ENCODE measurements around the gene PHOSPHO1.
"Not testable (repeated sequence)": the region's sequence is repeated elsewhere in the genome, so short reads cannot be mapped to it uniquely, and the experiment has no call there.

Gene PHOSPHO1, protein sequence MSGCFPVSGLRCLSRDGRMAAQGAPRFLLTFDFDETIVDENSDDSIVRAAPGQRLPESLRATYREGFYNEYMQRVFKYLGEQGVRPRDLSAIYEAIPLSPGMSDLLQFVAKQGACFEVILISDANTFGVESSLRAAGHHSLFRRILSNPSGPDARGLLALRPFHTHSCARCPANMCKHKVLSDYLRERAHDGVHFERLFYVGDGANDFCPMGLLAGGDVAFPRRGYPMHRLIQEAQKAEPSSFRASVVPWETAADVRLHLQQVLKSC

DNA sequence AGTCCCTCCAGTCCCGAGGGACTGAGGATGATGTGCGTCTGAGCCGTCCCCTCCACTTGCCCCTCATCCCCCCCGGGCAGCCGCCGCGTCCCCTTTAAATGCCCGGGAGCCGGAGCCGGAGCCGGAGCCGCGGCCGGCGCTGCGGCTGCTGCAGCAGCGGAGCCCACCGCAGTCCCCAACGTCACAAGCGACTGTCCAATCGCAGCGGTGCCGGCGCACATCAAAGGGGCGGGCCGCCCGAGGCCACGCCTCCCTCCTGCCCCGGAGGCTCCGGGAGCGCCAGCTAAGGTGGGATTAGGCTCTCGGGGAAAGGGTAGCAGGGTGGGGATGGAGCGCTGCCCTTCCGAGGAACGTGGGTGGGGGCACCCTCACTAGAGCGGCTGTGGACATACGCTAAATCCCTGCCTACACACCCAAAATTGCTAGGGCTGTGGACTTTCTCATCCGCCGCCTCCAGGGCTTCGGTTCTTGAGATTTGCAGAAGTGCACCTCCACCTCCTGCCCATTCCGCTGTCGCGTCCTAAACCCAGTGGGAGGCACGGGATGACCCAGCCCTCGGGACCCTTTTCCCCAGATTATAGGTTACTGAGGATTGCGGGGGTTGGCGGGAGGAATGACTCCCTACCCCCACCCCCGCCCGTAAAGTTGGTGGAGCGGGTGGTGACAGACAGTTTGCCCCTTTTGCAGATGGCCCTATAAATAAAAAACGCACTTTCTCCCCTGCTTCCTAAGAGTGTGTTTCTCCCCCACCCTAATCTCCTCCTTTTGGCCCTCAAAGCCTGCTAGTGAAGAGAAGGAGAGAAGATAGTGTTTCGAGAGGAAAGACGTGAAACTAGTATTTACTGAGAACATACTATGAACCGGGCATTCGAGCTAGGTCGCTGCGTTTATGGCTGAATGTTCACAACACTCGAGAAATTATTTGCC lies at the start of gene PHOSPHO1:
TSS of gene PHOSPHO1 (minus strand) at position 152 of the 927 bp plus-strand sequence. CDS start 4,096 bp downstream, outside the sequence.
- peak; percentile 50 for DNase-seq

GRCh38 chr17:49280061-49280460 lies 49.5 kb upstream of the PHOSPHO1 start:
- DNase-seq, result no peak

- not testable (repeated sequence) for DNase-seq
Measured at GRCh38 chr17:49279263-49280015, 48.9 kb upstream of the PHOSPHO1 start.

GRCh38 chr17:49278076-49278475 lies 47.5 kb upstream of the PHOSPHO1 start:
- no peak for DNase-seq

GRCh38 chr17:49277638-49278037 lies 47.1 kb upstream of the PHOSPHO1 start:
- no peak for DNase-seq

DNA sequence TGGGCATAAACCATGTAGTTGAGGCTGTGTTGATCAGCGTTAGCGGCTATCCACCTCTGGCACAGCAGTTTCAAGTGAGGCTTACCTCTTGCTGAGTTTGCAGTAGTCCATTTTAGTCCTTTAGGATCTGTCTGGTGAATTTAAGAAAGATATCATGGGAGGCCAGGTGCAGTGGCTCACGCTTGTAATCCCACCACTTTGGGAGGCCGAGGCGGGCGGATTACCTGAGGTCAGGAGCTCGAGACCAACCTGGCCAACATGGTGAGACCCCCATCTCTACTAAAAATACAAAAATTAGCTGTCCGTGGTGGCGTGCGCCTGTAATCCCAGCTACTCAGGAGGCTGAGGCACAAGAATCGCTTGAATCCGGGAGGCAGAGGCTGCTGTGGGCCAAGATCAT lies 45.4 kb upstream of the PHOSPHO1 start:
- not testable (repeated sequence) for DNase-seq

GRCh38 chr17:49269356-49269755 lies 38.8 kb upstream of the PHOSPHO1 start:
- DNase-seq, result no peak

GRCh38 chr17:49267912-49268311 lies 37.3 kb upstream of the PHOSPHO1 start:
- no peak for DNase-seq

DNA sequence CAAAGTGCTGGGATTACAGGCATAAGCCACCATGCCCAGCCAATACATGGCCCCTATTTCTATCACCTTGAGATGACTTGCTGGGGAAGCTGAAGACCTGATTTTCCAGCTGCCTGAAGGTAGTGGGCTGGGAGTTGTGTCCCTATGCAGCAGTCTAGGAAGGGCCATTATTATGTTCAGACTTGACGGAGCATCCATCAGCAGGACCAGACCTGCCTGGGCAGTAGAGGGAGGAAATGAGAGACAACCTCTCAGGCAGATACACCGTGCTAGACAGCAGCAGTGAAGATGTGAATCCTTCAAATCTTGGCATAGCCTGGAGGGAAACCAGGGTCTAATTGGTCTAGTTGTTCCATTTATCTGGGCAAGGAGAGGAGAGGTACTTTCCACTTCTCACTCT lies 35.6 kb upstream of the PHOSPHO1 start:
- no peak for DNase-seq

DNA sequence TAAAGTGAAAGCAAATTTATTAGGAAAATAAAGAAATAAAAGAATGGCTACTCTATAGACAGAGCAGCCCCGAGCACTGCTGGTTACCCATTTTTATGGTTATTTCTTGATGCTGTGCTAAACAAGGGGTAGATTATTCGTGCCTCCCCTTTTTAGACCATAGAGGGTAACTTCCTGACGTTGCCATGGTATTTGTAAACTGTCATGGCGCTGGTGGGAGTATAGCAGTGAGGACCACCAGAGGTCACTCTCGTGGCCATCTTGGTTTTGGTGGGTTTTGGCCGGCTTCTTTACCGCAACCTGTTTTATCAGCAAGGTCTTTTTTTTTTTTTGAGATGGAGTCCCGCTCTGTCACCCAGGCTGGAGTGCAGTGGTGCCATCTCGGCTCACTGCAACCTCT lies 31.0 kb upstream of the PHOSPHO1 start:
- DNase-seq, result not testable (repeated sequence)

DNA sequence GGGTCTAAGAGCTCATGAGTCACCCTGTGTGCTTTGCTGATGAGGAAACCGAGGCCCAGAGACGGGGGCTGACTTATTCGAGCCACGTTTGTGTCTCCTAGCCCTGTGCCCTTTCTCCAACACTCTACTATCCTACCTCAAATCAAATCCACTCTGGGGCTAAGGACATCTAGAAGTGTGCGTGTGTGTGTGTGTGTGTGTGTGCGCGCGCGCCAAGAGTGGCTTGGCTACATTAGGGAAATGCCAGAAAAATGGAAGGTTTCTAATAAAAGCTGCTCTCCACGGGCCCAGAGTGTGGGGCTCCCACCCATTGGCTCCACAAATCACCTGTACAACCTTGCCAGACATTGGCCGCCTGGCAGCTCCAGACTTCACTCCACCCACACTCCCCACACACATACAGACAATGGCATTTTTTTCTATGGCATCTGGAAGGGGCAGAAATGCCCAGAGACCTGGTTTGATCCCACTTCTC lies 30.3 kb upstream of the PHOSPHO1 start:
- DNase-seq, result no peak

- DNase-seq, result peak; percentile 9
Measured at GRCh38 chr17:49260011-49260816, 29.6 kb upstream of the PHOSPHO1 start.

GRCh38 chr17:49259663-49260010 lies 29.1 kb upstream of the PHOSPHO1 start:
- DNase-seq, result no peak

GRCh38 chr17:49258394-49258793 lies 27.8 kb upstream of the PHOSPHO1 start:
- no peak for DNase-seq

- no peak for DNase-seq
Measured at GRCh38 chr17:49255125-49255524, 24.5 kb upstream of the PHOSPHO1 start.

- DNase-seq, result no peak
Measured at GRCh38 chr17:49254066-49254465, 23.5 kb upstream of the PHOSPHO1 start.

DNA sequence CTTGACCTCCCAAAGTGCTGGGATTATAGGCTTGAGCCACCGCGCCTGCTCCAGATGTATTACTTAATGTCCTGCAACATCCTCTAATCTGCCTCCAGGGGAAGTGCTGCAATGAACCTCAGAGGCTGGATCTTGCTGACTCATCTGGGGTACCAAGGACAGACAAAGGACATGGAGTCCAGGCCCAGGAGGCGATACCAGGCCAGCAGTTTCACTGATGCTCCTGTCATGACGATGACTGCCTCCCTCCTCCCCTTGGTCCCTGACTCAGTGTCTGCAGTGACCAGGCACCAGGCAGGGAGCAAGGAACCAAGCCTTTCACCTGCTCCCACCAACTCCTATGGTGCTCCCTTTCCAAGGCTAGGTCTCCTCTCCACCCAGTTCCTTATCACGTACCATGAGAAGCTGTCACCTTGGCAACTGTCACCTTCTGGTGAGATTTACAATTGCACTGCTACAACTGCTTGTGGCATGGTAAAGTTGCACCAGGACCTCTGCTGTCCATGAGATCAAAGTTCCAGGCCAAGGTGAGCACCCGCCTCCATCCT lies 21.6 kb upstream of the PHOSPHO1 start:
- no peak for DNase-seq

- DNase-seq, result no peak
Measured at GRCh38 chr17:49249890-49250522, 19.4 kb upstream of the PHOSPHO1 start.

DNA sequence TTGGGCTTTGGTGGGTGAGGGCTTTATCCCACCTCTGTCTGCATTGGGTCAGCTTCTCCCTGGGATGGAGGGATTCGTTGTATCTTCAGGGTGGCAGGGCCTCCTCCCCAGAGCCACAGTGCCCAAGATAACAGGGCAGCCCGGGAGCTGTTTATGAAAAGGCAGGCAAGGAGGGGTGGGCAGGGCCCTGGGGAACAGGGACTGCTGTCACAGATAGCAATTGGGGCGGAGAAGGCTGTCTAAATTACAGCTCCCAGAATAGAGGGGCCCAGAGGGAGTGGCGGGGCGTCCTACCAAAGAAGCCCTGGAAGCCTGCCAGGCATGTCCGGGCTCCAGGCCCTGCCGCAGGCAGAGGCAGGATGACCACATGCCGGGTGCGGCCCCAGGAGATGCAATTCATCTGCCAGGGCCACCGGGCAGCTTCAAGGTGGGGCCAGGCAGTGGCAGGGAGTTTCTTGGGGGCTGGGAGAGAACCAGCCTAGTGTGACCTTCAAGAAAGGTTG lies 18.8 kb upstream of the PHOSPHO1 start:
- DNase-seq, result no peak

GRCh38 chr17:49247944-49248343 lies 17.4 kb upstream of the PHOSPHO1 start:
- no peak for DNase-seq

- DNase-seq, result no peak
Measured at GRCh38 chr17:49244839-49245238, 14.3 kb upstream of the PHOSPHO1 start.
